Measurements from ENCODE around the gene MAT2A. TPM values are rescaled to one million over a fixed set of nuclear protein-coding genes. Genes with fewer than 3 reads are reported as not detected.

Gene MAT2A
- total and polyA plus RNA-seq, 12 donors = 81.7 to 460 (median 122) TPM

DNA sequence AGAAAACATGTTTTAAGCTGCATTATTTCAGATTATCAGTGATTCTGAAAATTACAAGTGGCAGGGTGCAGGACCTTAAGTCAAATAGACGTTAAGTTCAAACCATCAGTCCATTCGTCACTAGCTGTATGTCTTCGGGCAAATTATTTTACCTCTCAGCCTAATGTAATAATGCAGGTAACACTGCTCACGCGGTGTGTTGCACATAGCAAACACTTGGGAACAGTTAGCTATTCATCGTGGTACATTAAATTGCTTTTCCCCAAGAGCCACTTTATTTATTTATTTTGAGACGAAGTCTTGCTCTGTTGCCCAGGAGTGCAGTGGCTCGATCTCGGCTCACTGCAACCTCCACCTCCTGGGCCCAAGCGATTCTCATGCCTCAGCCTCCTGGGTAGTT lies 10.1 kb downstream of the MAT2A start:
- intact Hi-C loops (cut with DNase I) = no loop called here
- DNase-seq = no peak
- 92 to 96% methylated on average over 10 of the region's 10 CpGs for WGBS, 2 donors
- Histone ChIP-seq H3K9me3 (no peaks in the 10 kb centered on the region), H3K36me3 (peaks cover 0 to 99% (median 53%) of the 10 kb centered on the region in 9 donors), H3K27me3 (no peaks in the 10 kb centered on the region), H3K4me3 (no peak overlapping the region), H3K27ac (peak overlapping the region in 2 of 10 donors; percentile 19 to 74), H3K4me1 (peaks cover 0 to 26% (median 6%) of the 10 kb centered on the region in 9 donors)
- TF ChIP-seq, protein P1, sequence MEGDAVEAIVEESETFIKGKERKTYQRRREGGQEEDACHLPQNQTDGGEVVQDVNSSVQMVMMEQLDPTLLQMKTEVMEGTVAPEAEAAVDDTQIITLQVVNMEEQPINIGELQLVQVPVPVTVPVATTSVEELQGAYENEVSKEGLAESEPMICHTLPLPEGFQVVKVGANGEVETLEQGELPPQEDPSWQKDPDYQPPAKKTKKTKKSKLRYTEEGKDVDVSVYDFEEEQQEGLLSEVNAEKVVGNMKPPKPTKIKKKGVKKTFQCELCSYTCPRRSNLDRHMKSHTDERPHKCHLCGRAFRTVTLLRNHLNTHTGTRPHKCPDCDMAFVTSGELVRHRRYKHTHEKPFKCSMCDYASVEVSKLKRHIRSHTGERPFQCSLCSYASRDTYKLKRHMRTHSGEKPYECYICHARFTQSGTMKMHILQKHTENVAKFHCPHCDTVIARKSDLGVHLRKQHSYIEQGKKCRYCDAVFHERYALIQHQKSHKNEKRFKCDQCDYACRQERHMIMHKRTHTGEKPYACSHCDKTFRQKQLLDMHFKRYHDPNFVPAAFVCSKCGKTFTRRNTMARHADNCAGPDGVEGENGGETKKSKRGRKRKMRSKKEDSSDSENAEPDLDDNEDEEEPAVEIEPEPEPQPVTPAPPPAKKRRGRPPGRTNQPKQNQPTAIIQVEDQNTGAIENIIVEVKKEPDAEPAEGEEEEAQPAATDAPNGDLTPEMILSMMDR (IDR thresholded peaks at IDR 0.05) = no peak
- ATAC-seq = no peak

DNA sequence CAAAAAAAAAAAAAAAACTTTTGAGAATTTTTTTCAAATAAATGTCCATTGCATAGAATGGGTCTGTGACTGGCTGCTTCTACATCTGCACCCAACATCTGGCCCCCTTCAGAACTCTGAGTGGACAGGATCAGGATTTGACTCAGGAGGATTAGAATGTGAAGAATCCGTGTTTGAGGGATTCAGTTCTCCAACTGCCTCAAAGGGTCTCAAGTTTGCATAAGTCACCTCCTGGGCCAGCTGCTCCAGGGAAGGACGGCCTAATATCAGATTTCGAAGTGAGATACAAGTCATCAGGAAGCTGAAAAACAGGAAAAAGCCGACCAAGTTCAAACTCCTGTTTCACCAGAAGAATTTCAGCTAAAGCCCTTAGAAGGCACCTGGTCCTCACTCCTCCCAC lies 10.9 kb downstream of the MAT2A start:
- no peak overlapping the region for H3K4me3 ChIP-seq
- no peak for DNase-seq
- no peaks in the 10 kb centered on the region for H3K9me3 ChIP-seq
- peaks cover 0 to 26% (median 0%) of the 10 kb centered on the region in 9 donors for H3K4me1 ChIP-seq
- TF ChIP-seq, protein P1 (IDR thresholded peaks at IDR 0.05) = no peak
- no peaks in the 10 kb centered on the region for H3K27me3 ChIP-seq
- H3K27ac ChIP-seq = peak overlapping the region in 1 of 10 donors; percentile 74
- intact Hi-C loops (cut with DNase I) = loop anchor here in 2 of 10 donors (2.0 kb wide), 2 partner anchors 127 to 129 kb away; no protein-coding TSS in a partner anchor
- ATAC-seq = no peak
- WGBS, 2 donors = 47 to 64% methylated on average over 4 of the region's 4 CpGs
- H3K36me3 ChIP-seq = peaks cover 0 to 99% (median 53%) of the 10 kb centered on the region in 9 donors

DNA sequence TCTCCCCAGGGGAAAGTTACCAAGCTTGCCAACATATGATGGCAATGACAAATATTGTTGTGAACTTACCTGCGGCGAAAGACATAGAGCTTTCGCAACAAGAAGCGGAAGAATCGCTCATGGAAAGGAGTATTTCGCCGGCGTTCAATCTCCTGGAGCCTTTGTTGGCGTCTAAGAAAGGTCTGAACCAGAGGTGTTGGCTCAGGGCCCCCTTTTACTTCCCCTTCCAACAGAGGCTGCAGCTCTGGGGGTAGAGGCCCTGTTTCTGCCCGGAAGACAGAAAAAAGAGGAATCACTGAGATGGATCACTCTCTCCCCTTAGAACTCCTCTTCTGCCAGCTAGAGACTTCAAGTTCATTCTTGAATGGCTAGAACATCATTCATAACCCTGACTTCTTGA lies 11.5 kb downstream of the MAT2A start:
- intact Hi-C loops (cut with DNase I) = loop anchor here in 2 of 10 donors (2.0 kb wide), 2 partner anchors 128 to 130 kb away; no protein-coding TSS in a partner anchor
- WGBS, 2 donors = 84 to 88% methylated on average over 10 of the region's 10 CpGs
- TF ChIP-seq, protein P1 (IDR thresholded peaks at IDR 0.05) = no peak
- ATAC-seq = peak in 1 of 8 donors; percentile 13
- Histone ChIP-seq H3K36me3 (peaks cover 0 to 99% (median 52%) of the 10 kb centered on the region in 9 donors), H3K4me3 (no peak overlapping the region), H3K9me3 (no peaks in the 10 kb centered on the region), H3K27me3 (no peaks in the 10 kb centered on the region), H3K27ac (peak overlapping the region in 1 of 10 donors; percentile 74), H3K4me1 (peaks cover 0 to 26% (median 0%) of the 10 kb centered on the region in 9 donors)
- no peak for DNase-seq

GRCh38 chr2:85551698-85552678 lies 13.0 kb downstream of the MAT2A start:
- DNase-seq (peak; percentile 74 to 84), ATAC-seq (peak; percentile 38 to 84 (median 78))
- Histone ChIP-seq H3K36me3 (peaks cover 0 to 99% (median 46%) of the 10 kb centered on the region in 9 donors), H3K4me1 (peaks cover 0 to 26% (median 0%) of the 10 kb centered on the region in 9 donors), H3K27ac (no peak overlapping the region), H3K9me3 (no peaks in the 10 kb centered on the region), H3K4me3 (no peak overlapping the region), H3K27me3 (no peaks in the 10 kb centered on the region)
- intact Hi-C loops (cut with DNase I) = loop anchor here (1.0 to 2.0 kb wide), 4 partner anchors 129 to 132 kb away; no protein-coding TSS in a partner anchor
- WGBS, 2 donors = 69 to 73% methylated on average over 9 of the region's 9 CpGs
- TF ChIP-seq, protein P1 (IDR thresholded peaks at IDR 0.05) = peak; percentile 83 to 96 (median 94)
